GM12892 (cell line): ENCODE results near the gene ADRA2C.

Source experiments
- POLR2A ChIP-seq: IDR thresholded peaks from 2 replicates; pipeline ENCODE4 v1.6.1; 2011; ENCODE audit warnings: low read depth, low read length, control low read depth
- TAF1 ChIP-seq: IDR thresholded peaks from 2 replicates; pipeline ENCODE4 v1.6.1; 2011; ENCODE audit warnings: low read depth, mild to moderate bottlenecking, control low read depth, low read length, borderline replicate concordance

DNA sequence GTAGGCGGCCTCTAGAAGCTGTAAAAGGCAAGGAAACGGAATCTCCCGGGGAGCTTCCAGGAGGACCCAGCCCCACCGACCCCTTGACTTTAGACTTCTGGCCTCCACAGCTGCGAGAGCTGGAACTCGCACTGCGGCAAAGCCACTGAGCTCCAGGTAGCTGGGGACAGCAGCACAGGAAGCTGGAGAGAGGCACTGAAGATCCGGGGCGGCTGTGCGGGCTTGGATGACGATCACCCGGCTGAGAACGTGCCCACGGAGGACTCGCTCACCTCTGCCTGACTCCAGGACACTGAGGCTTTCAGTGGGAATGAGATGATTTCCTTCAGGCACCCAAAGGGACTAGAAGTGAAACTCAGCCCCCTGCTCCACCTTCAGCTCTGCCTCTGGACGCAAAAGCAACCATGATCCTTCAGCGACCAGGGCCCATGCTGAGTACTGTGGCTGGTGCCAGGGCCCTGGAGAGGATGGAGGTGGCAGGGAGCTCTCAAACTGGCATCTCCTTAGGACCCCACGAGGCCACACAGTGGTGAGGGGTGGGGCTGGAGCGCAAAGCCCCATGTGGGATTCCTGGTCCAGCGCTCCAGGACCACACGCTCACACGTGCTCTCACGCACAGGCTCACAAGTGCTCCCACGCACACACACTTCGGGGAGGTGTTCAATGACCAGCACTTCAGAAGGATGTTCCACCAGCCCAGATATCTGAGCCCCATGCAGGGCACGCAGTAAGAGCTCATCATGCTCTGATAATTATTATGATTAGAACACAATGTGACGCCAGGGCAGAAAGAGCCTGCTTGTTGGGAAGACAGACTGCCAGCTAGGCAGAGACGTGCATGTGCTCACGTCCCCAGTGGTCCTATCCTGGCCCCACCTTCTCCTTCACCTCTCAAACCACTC lies 47.2 kb downstream of the ADRA2C start:
- TF ChIP-seq TAF1 (no peak), POLR2A (no peak)
